Hepatocyte (in vitro differentiated cells): ENCODE measurements around the gene SFMBT2.

Source experiments
- CTCF ChIP-seq: fragments of 200-600 bp; sonication (generic); IDR thresholded peaks from 2 replicates; pipeline ENCODE4 v1.5.1; 2016; ENCODE audit warnings: antibody characterized with exemption, mild to moderate bottlenecking; ENCODE audit not compliant: poor library complexity
- EZH2 ChIP-seq: fragments of 200-600 bp; sonication (generic); IDR thresholded peaks from 2 replicates; pipeline ENCODE4 v1.6.1; 2016; ENCODE audit warnings: antibody characterized with exemption, mild to moderate bottlenecking, borderline replicate concordance
- EZH2phosphoT487 ChIP-seq: fragments of 200-600 bp; sonication (generic); IDR thresholded peaks from one replicate; pipeline ENCODE4 v1.6.1; 2018; ENCODE audit warnings: antibody characterized with exemption, mild to moderate bottlenecking, low read depth, moderate library complexity; ENCODE audit not compliant: unreplicated experiment, severe bottlenecking

DNA sequence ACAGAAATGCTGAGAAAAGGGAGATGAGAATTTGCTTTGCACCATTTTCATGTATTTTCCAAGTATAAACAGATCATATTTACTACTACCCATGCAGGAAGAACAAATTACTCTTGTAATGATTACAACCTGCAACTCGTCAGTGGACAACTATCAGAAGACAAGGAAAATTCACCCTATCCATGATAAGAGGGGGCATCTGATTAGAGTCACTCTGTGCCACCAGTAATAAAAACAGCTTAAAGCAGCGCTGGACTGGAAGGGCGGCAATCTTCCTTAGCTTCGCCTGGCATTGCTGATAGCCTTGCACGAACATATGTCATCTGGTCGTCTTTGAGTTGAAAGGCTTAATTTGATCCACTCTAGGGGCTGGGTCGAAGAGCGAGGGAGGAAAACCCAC, 162.7 kb downstream of the SFMBT2 start:
- TF ChIP-seq CTCF (no peak), EZH2phosphoT487 (no peak), EZH2 (no peak)
